ENCODE results near the gene RSPRY1.

Gene RSPRY1

DNA sequence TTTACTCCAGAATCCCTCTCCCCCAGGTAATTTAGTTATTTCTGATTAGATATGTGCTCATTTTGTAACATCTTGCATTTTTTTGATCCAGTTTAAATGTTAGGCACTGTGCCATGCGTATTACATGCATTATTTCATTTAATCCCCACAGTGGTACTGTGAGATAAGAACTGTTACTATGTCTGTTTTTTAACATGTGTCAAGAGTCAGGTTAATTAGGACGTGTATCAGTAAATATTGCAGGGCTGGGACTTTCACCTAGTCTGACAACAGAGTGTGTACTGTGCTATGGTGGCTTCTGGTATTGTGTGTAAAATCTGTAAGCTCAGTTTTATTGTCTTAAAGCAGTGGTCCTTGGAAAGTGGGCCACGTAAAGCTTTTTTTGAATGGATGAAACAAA, 10.6 kb downstream of the RSPRY1 start:
- TF ChIP-seq FOXP2 (optimal IDR thresholded peaks at IDR 0.05; ENCODE audit: borderline replicate concordance, extremely low read depth, extremely low read length, insufficient read depth) (no peak), SIN3A (IDR thresholded peaks at IDR 0.05; ENCODE audit: borderline replicate concordance, insufficient read depth, low read length) (no peak)
- TF ChIP-seq, protein P1, sequence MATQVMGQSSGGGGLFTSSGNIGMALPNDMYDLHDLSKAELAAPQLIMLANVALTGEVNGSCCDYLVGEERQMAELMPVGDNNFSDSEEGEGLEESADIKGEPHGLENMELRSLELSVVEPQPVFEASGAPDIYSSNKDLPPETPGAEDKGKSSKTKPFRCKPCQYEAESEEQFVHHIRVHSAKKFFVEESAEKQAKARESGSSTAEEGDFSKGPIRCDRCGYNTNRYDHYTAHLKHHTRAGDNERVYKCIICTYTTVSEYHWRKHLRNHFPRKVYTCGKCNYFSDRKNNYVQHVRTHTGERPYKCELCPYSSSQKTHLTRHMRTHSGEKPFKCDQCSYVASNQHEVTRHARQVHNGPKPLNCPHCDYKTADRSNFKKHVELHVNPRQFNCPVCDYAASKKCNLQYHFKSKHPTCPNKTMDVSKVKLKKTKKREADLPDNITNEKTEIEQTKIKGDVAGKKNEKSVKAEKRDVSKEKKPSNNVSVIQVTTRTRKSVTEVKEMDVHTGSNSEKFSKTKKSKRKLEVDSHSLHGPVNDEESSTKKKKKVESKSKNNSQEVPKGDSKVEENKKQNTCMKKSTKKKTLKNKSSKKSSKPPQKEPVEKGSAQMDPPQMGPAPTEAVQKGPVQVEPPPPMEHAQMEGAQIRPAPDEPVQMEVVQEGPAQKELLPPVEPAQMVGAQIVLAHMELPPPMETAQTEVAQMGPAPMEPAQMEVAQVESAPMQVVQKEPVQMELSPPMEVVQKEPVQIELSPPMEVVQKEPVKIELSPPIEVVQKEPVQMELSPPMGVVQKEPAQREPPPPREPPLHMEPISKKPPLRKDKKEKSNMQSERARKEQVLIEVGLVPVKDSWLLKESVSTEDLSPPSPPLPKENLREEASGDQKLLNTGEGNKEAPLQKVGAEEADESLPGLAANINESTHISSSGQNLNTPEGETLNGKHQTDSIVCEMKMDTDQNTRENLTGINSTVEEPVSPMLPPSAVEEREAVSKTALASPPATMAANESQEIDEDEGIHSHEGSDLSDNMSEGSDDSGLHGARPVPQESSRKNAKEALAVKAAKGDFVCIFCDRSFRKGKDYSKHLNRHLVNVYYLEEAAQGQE (IDR thresholded peaks at IDR 0.05; ENCODE audit: insufficient read depth in 1 of 2, low read depth in 2 of 2, low read length in 2 of 2) = no peak

DNA sequence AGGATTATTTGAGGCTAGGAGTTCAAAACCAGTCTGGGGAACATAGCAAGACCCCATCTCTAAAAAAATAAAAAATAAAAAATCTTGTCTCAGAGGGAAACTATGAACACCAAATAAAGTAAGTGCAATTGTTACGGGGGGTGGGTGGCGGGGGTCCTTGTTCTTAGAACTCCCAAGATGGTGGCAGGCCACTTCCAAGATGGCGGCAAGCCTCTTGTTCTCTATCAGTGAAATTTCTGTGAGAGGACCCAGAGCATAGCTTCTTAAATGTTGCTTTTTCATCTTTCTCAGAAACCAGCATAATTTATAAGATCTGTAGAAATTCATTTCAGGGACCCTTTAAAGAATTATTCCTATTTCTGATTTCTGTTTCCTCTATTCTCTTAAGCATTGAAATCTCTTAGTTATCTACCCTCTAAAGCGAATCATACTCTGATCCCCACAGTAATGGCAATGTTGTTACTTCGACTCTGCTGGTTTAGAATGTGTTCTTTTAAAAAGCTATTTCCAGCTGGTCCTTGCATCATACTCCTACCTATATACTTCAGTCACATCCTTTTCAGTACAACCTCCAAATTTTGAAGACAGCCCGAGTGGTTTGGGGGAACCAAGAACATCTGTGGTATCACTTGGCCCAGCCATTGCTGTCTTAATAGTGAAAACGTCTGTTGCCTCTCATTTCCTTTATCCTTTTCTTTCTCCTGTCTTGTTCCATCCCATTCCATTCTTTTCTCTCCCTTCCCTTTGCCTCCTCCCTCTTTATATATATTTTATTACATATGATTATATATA, 16.2 kb downstream of the RSPRY1 start:
- TF ChIP-seq, protein P1 (IDR thresholded peaks at IDR 0.05; ENCODE audit: insufficient read depth in 1 of 2, low read depth in 2 of 2, low read length in 2 of 2) = no peak
- TF ChIP-seq SIN3A (IDR thresholded peaks at IDR 0.05; ENCODE audit: borderline replicate concordance, insufficient read depth, low read length) (no peak), FOXP2 (optimal IDR thresholded peaks at IDR 0.05; ENCODE audit: borderline replicate concordance, extremely low read depth, extremely low read length, insufficient read depth) (no peak), TAF1 (IDR thresholded peaks at IDR 0.05; ENCODE audit: borderline replicate concordance, insufficient read depth, low read length) (no peak), POLR2AphosphoS5 (IDR thresholded peaks at IDR 0.05; ENCODE audit: low read depth, low read length) (no peak)

DNA sequence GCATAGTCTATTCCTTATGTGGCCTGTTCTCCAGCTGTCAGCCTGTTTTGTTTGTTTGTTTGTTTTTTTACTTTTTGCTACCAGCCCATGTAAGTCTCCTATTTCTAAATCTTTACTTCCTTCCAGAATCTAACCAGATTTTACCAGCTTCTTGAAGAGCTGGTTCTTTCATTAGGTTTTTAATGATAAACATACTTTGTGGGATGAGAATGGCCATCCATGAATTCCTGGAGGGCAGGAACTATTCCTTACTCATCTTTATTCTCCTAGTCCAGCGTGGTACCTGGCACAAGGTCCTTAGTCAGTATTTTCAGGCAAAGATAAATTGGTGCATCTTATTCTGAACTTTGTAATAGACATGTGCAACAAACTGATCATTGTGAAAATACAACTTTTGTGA, 17.3 kb downstream of the RSPRY1 start:
- TF ChIP-seq POLR2AphosphoS5 (IDR thresholded peaks at IDR 0.05; ENCODE audit: low read depth, low read length) = no peak
- TF ChIP-seq, protein P1 (IDR thresholded peaks at IDR 0.05; ENCODE audit: insufficient read depth in 1 of 2, low read depth in 2 of 2, low read length in 2 of 2) = no peak
- no peak for TF ChIP-seq TAF1 (IDR thresholded peaks at IDR 0.05; ENCODE audit: borderline replicate concordance, insufficient read depth, low read length)
- TF ChIP-seq SIN3A (IDR thresholded peaks at IDR 0.05; ENCODE audit: borderline replicate concordance, insufficient read depth, low read length) = no peak
- no peak for TF ChIP-seq FOXP2 (optimal IDR thresholded peaks at IDR 0.05; ENCODE audit: borderline replicate concordance, extremely low read depth, extremely low read length, insufficient read depth)

DNA sequence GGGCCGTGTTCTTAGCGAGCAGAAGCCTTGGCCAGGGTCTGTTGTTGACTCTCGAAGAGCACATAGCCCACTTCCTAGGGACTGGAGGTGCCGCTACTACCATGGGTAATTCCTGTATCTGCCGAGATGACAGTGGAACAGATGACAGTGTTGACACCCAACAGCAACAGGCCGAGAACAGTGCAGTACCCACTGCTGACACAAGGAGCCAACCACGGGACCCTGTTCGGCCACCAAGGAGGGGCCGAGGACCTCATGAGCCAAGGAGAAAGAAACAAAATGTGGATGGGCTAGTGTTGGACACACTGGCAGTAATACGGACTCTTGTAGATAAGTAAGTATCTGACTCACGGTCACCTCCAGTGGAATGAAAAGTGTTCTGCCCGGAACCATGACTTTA, 18.5 kb downstream of the RSPRY1 start:
- TF ChIP-seq FOXP2 (optimal IDR thresholded peaks at IDR 0.05; ENCODE audit: borderline replicate concordance, extremely low read depth, extremely low read length, insufficient read depth) (no peak), POLR2AphosphoS5 (IDR thresholded peaks at IDR 0.05; ENCODE audit: low read depth, low read length) (no peak), TAF1 (IDR thresholded peaks at IDR 0.05; ENCODE audit: borderline replicate concordance, insufficient read depth, low read length) (no peak), SIN3A (IDR thresholded peaks at IDR 0.05; ENCODE audit: borderline replicate concordance, insufficient read depth, low read length) (no peak)
- TF ChIP-seq, protein P1 (IDR thresholded peaks at IDR 0.05; ENCODE audit: insufficient read depth in 1 of 2, low read depth in 2 of 2, low read length in 2 of 2) = no peak
